PC-9 (cell line): ENCODE data around the gene LCE3B. TPM values are rescaled to one million over a fixed set of nuclear protein-coding genes. Genes with fewer than 3 reads are reported as not detected.

Source experiments
- Bru-seq: library from RNA; stranded (reverse); fragments of 400-500 nt; gene quantifications from one replicate; lab custom pipeline; 2021; lab: Mats Ljungman, UMichigan
- BruChase-seq, 2 experiments: library from RNA; stranded (reverse); fragments of 400-500 nt; gene quantifications; one replicate each; lab custom pipeline; 2021; lab: Mats Ljungman, UMichigan
- BruUV-seq: library from RNA; stranded (reverse); fragments of 400-500 nt; replicated peaks from 2 replicates; lab custom pipeline; 2021; lab: Mats Ljungman, UMichigan
- CTCF ChIA-PET: fragments of 300-600 bp; sonication (Branson Sonifier 250); formaldehyde crosslinking; loops from one replicate; lab custom pipeline; 2022; ENCODE audit warnings: antibody characterized with exemption; lab: Charles Lee
- POLR2A ChIA-PET: fragments of 300-600 bp; sonication (Branson Sonifier 250); formaldehyde crosslinking; loops from one replicate; lab custom pipeline; 2022; ENCODE audit warnings: antibody characterized with exemption; ENCODE audit not compliant: unreplicated experiment; lab: Charles Lee
- DNase-seq, 2 experiments: peaks; one replicate each; pipeline versions ENCODE4 v3.0.0 to v3.0.0-alpha.2; 2015 to 2022; ENCODE audit warnings: mixed read lengths in 1 of 2
- H2AFZ ChIP-seq: fragments of 200-600 bp; sonication (generic); 2 replicates; pipeline ENCODE4 v1.8.1; 2017; ENCODE audit warnings: antibody characterized with exemption
- H3F3A ChIP-seq: fragments of 200-600 bp; sonication (generic); 2 replicates; pipeline ENCODE4 v1.8.1; 2017; ENCODE audit warnings: antibody characterized with exemption, mild to moderate bottlenecking, low read depth; ENCODE audit not compliant: insufficient read depth
- H3K27ac ChIP-seq: fragments of 200-600 bp; sonication (generic); 2 replicates; pipeline ENCODE4 v1.6.1; 2016; ENCODE audit warnings: mixed run types
- H3K27me3 ChIP-seq: fragments of 200-600 bp; sonication (generic); 2 replicates; pipeline ENCODE4 v1.6.1; 2016; ENCODE audit warnings: low read depth, mixed run types; ENCODE audit not compliant: insufficient read depth
- H3K36me3 ChIP-seq: fragments of 200-600 bp; sonication (generic); 2 replicates; pipeline ENCODE4 v1.6.1; 2016; ENCODE audit warnings: low read depth, mixed run types
- H3K4me1 ChIP-seq: fragments of 200-600 bp; sonication (generic); replicated peaks from 2 replicates; pipeline ENCODE4 v1.6.1; 2016; ENCODE audit warnings: mixed run types; ENCODE audit not compliant: insufficient read depth
- H3K4me2 ChIP-seq: fragments of 200-600 bp; sonication (generic); 2 replicates; pipeline ENCODE4 v1.6.1; 2017; ENCODE audit warnings: mixed run types
- H3K4me3 ChIP-seq: fragments of 200-600 bp; sonication (generic); 2 replicates; pipeline ENCODE4 v1.6.1; 2016; ENCODE audit warnings: mixed run types
- H3K79me2 ChIP-seq: fragments of 200-600 bp; sonication (generic); 2 replicates; pipeline ENCODE4 v1.6.1; 2017; ENCODE audit warnings: low read depth, mixed run types
- H3K9me2 ChIP-seq: fragments of 200-600 bp; sonication (generic); 2 replicates; pipeline ENCODE4 v1.8.1; 2017; ENCODE audit warnings: mild to moderate bottlenecking; ENCODE audit not compliant: insufficient read depth
- H3K9me3 ChIP-seq: fragments of 200-600 bp; sonication (generic); 2 replicates; pipeline ENCODE4 v1.8.1; 2016; ENCODE audit warnings: low read depth; ENCODE audit not compliant: insufficient read depth
- H4K20me1 ChIP-seq: fragments of 200-600 bp; sonication (generic); 2 replicates; pipeline ENCODE4 v1.8.1; 2017; ENCODE audit not compliant: insufficient read depth
- CTCF ChIP-seq: fragments of 200-600 bp; sonication (generic); conservative IDR thresholded peaks from 2 replicates; pipeline ENCODE4 v1.6.1; 2017; ENCODE audit warnings: mixed run types, antibody characterized with exemption, mild to moderate bottlenecking, moderate library complexity
- EZH2 ChIP-seq: fragments of 200-600 bp; sonication (generic); IDR thresholded peaks from 2 replicates; pipeline ENCODE4 v1.8.0; 2017; ENCODE audit warnings: antibody characterized with exemption, low read depth
- intact Hi-C: fragments of 100-400 bp; cut with micrococcal nuclease; formaldehyde crosslinking; loops from one replicate; pipeline ENCODE4 v1.10.0; 2022; ENCODE audit not compliant: unreplicated experiment
- long read RNA-seq: library from polyadenylated mRNA; stranded (forward); transcript quantifications from one replicate; pipeline ENCODE4 v2.0.0, GENCODE V29; 2022
- total RNA-seq: library from RNA; stranded (reverse); gene quantifications from 2 replicates; pipeline ENCODE4 v1.2.3, GENCODE V29; 2021

Gene LCE3B
- total RNA-seq: not detected in 2 replicates
- not detected for Bru-seq, nascent RNA
- not detected for BruChase-seq, experiment 1, labeled RNA remaining after a 2-hour chase
- not detected for BruChase-seq, experiment 2, labeled RNA remaining after a 6-hour chase
- long read RNA-seq: 0 reads

GRCh38 chr1:152613511-152613910, at the start of gene LCE3B:
TSS of gene LCE3B (plus strand) at chr1:152613811. CDS start at chr1:152613811, 0 bp downstream.
- no peak within 1 kb of the TSS for H3K27ac ChIP-seq
- no peaks in the 10 kb centered on the region for H3K79me2 ChIP-seq
- H4K20me1 ChIP-seq: no peaks in the 10 kb centered on the region
- H3K9me3 ChIP-seq: no peaks in the 10 kb centered on the region; the same call in 1 of the 2 replicates
- DNase-seq: no peak
- H3K4me2 ChIP-seq: no peak within 1 kb of the TSS
- H3K9me2 ChIP-seq: no peaks in the 10 kb centered on the region
- intact Hi-C loops: no loop called here
- TF ChIP-seq EZH2: no peak
- no peak for TF ChIP-seq CTCF
- H3K4me3 ChIP-seq: no peak within 1 kb of the TSS
- H2AFZ ChIP-seq: no peak within 1 kb of the TSS
- H3K27me3 ChIP-seq: peaks cover 19% of the 10 kb centered on the region
- no peaks in the 10 kb centered on the region for H3K4me1 ChIP-seq
- ChIA-PET CTCF (no interaction called here), POLR2A (no interaction called here)
- no peaks in the 10 kb centered on the region for H3K36me3 ChIP-seq
- no peaks in the 10 kb centered on the region for H3F3A ChIP-seq
- BruUV-seq: no TSS peak

- no peaks in the 10 kb centered on the region for H3K36me3 ChIP-seq
- H4K20me1 ChIP-seq: no peaks in the 10 kb centered on the region
- no peaks in the 10 kb centered on the region for H3K4me1 ChIP-seq
- no peak overlapping the region for H3K4me3 ChIP-seq
- ChIA-PET POLR2A (no interaction called here), CTCF (no interaction called here)
- no peaks in the 10 kb centered on the region for H3F3A ChIP-seq
- no peak for TF ChIP-seq CTCF
- no peak for TF ChIP-seq EZH2
- no peak overlapping the region for H2AFZ ChIP-seq
- H3K79me2 ChIP-seq: no peaks in the 10 kb centered on the region
- H3K27ac ChIP-seq: no peak overlapping the region
- BruUV-seq: no TSS peak
- no peaks in the 10 kb centered on the region for H3K27me3 ChIP-seq
- no peak overlapping the region for H3K4me2 ChIP-seq
- H3K9me3 ChIP-seq: no peaks in the 10 kb centered on the region
- intact Hi-C loops: no loop called here
- no peaks in the 10 kb centered on the region for H3K9me2 ChIP-seq
- no peak for DNase-seq
Observed at GRCh38 chr1:152565115-152565514, 48.5 kb upstream of the LCE3B start.

GRCh38 chr1:152565535-152566215, 47.9 kb upstream of the LCE3B start:
- Histone ChIP-seq H3K4me2 (no peak overlapping the region), H3F3A (no peaks in the 10 kb centered on the region), H3K36me3 (no peaks in the 10 kb centered on the region), H3K9me3 (no peaks in the 10 kb centered on the region), H3K9me2 (no peaks in the 10 kb centered on the region), H3K4me3 (no peak overlapping the region), H4K20me1 (no peaks in the 10 kb centered on the region), H2AFZ (no peak overlapping the region), H3K79me2 (no peaks in the 10 kb centered on the region), H3K27ac (no peak overlapping the region), H3K27me3 (no peaks in the 10 kb centered on the region), H3K4me1 (no peaks in the 10 kb centered on the region)
- POLR2A ChIA-PET: no interaction called here
- no peak for TF ChIP-seq EZH2
- TF ChIP-seq CTCF: no peak
- no peak for DNase-seq
- BruUV-seq: no TSS peak
- CTCF ChIA-PET: no interaction called here
- intact Hi-C loops: no loop called here
